ENCODE measurements around the gene ZFR.
"Not testable (repeated sequence)": the region's sequence is repeated elsewhere in the genome, so short reads cannot be mapped to it uniquely, and the experiment has no call there.

The ZFR gene

GRCh38 chr5:32452316-32452715 is 7.8 kb upstream of the ZFR start:
- not testable (repeated sequence) for DNase-seq (ENCODE audit: low read depth in 2 of 2)

GRCh38 chr5:32450952-32451351 is 6.4 kb upstream of the ZFR start:
- no peak for DNase-seq (ENCODE audit: low read depth in 2 of 2)

- DNase-seq (ENCODE audit: low read depth in 2 of 2): no peak
Observed at GRCh38 chr5:32449262-32449661, 4.7 kb upstream of the ZFR start.

GRCh38 chr5:32446630-32447029 is 2.1 kb upstream of the ZFR start:
- DNase-seq (ENCODE audit: low read depth in 2 of 2): no peak

- DNase-seq (ENCODE audit: low read depth in 2 of 2): no peak
Observed at GRCh38 chr5:32445831-32446614, 1.5 kb upstream of the ZFR start.

- DNase-seq (ENCODE audit: low read depth in 2 of 2): no peak
Observed at GRCh38 chr5:32445287-32445758, 783 bp upstream of the ZFR start.

- peak; percentile 15 to 40 for DNase-seq (ENCODE audit: low read depth in 2 of 2)
Observed at GRCh38 chr5:32443541-32444430, 754 bp downstream of the ZFR start.

- no peak for DNase-seq (ENCODE audit: low read depth in 2 of 2)
Observed at GRCh38 chr5:32443145-32443540, 1.4 kb downstream of the ZFR start.

GRCh38 chr5:32439086-32439642 is 5.4 kb downstream of the ZFR start:
- no peak for DNase-seq (ENCODE audit: low read depth in 2 of 2)

- no peak for DNase-seq (ENCODE audit: low read depth in 2 of 2)
Observed at GRCh38 chr5:32436553-32437242, 7.8 kb downstream of the ZFR start.

- no peak for DNase-seq (ENCODE audit: low read depth in 2 of 2)
Observed at GRCh38 chr5:32435383-32435782, 9.2 kb downstream of the ZFR start.

GRCh38 chr5:32434221-32434620 is 10.3 kb downstream of the ZFR start:
- no peak for DNase-seq (ENCODE audit: low read depth in 2 of 2)

GRCh38 chr5:32432633-32433032 is 11.9 kb downstream of the ZFR start:
- DNase-seq (ENCODE audit: low read depth in 2 of 2): no peak

- not testable (repeated sequence) for DNase-seq (ENCODE audit: low read depth in 2 of 2)
Observed at GRCh38 chr5:32430825-32431224, 13.7 kb downstream of the ZFR start.

- no peak for DNase-seq (ENCODE audit: low read depth in 2 of 2)
Observed at GRCh38 chr5:32428426-32428825, 16.1 kb downstream of the ZFR start.

- no peak for DNase-seq (ENCODE audit: low read depth in 2 of 2)
Observed at GRCh38 chr5:32426440-32427151, 17.9 kb downstream of the ZFR start.

GRCh38 chr5:32422697-32423096 is 21.8 kb downstream of the ZFR start:
- no peak for DNase-seq (ENCODE audit: low read depth in 2 of 2)

- no peak for DNase-seq (ENCODE audit: low read depth in 2 of 2)
Observed at GRCh38 chr5:32421075-32421474, 23.5 kb downstream of the ZFR start.

- no peak for DNase-seq (ENCODE audit: low read depth in 2 of 2)
Observed at GRCh38 chr5:32420506-32420905, 24.0 kb downstream of the ZFR start.

GRCh38 chr5:32419791-32420190 is 24.7 kb downstream of the ZFR start:
- DNase-seq (ENCODE audit: low read depth in 2 of 2): no peak
